Mucosa of descending colon (tissue), 3 donors: ENCODE results near the gene RAB13. TPM values are rescaled to one million over a fixed set of nuclear protein-coding genes. Genes with fewer than 3 reads are reported as not detected.

ENCODE experiments used
- ATAC-seq: fragments of 200-7000 bp; cut with Tn5 transposase; one replicate; pipeline ENCODE4 v1.9.1; 2020; ENCODE audit warnings: mild to moderate bottlenecking, moderate library complexity
- DNase-seq, 3 donors: peaks; one replicate each; pipeline ENCODE4 v3.0.0-alpha.2; 2020
- H3K36me3 ChIP-seq: fragments of 200-600 bp; one replicate; pipeline ENCODE4 v1.8.0; 2021; ENCODE audit warnings: low read depth, mild to moderate bottlenecking
- H3K4me1 ChIP-seq: fragments of 200-600 bp; one replicate; pipeline ENCODE4 v1.8.0; 2021; ENCODE audit warnings: low read depth, mild to moderate bottlenecking
- H3K4me3 ChIP-seq: fragments of 200-600 bp; one replicate; pipeline ENCODE4 v1.8.0; 2021; ENCODE audit warnings: mild to moderate bottlenecking
- H3K9me3 ChIP-seq: fragments of 200-600 bp; one replicate; pipeline ENCODE4 v1.8.0; 2021; ENCODE audit warnings: mild to moderate bottlenecking
- intact Hi-C, 2 donors: fragments of 100-400 bp; cut with DNase I in 1 of 2; cut with micrococcal nuclease in 1 of 2; formaldehyde crosslinking; loops; one replicate each; pipeline versions ENCODE4 v1.11.0 to v1.11.1; 2022; cut with DNase I, micrococcal nuclease
- total RNA-seq, 3 donors: library from RNA; stranded (reverse); fragmentation: NEBNext Ultra II Directional in 2 of 3; extraction: Animal tissue kit (Norgen Biotek cat#: 25700) in 2 of 3; gene quantifications; one replicate each; pipeline versions ENCODE4 v1.2.1 to v1.2.4, GENCODE V29; 2021 to 2023
- TF ChIP-seq, protein P1 (sequence below): fragments of 200-600 bp; IDR thresholded peaks from one replicate; pipeline ENCODE4 v1.8.0; 2022; ENCODE audit warnings: antibody characterized with exemption, mild to moderate bottlenecking
- donor health status: DM: no; HTN: no; CAD: no; lungs with moderate emphysema.
- donor health status: DM: no; HTN: no; CAD: no.
- donor health status: DM: no; HTN: yes; CAD: no.

The RAB13 gene
- total RNA-seq, 3 donors from 2014 or later: 55.4 to 82.5 (median 77.5) TPM

DNA sequence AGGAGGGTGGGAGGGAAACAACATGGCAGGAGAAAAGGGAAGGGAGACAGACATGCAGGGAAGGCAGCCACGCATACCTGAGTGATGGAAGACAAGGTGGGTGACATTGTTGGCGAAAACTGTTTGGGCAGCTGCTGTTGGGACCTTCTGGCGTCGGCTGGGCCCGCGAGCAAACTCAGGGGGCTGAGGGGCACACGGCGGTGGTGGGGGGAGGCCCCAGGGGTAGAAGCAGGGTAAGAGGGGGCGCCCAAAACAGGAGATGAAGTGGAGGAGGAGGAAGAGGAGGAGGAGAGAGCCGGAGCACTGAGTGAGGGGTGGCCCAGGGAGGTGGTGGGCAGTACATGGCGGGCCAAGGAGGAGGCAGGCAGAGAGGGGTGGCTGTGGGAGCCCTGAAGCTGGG is 35.0 kb downstream of the RAB13 start:
- peaks cover 9% of the 10 kb centered on the region for H3K36me3 ChIP-seq
- TF ChIP-seq, protein P1, sequence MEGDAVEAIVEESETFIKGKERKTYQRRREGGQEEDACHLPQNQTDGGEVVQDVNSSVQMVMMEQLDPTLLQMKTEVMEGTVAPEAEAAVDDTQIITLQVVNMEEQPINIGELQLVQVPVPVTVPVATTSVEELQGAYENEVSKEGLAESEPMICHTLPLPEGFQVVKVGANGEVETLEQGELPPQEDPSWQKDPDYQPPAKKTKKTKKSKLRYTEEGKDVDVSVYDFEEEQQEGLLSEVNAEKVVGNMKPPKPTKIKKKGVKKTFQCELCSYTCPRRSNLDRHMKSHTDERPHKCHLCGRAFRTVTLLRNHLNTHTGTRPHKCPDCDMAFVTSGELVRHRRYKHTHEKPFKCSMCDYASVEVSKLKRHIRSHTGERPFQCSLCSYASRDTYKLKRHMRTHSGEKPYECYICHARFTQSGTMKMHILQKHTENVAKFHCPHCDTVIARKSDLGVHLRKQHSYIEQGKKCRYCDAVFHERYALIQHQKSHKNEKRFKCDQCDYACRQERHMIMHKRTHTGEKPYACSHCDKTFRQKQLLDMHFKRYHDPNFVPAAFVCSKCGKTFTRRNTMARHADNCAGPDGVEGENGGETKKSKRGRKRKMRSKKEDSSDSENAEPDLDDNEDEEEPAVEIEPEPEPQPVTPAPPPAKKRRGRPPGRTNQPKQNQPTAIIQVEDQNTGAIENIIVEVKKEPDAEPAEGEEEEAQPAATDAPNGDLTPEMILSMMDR: no peak
- no peak overlapping the region for H3K4me3 ChIP-seq
- peaks cover 7% of the 10 kb centered on the region for H3K4me1 ChIP-seq
- intact Hi-C loops: no loop called here
- DNase-seq: no peak
- H3K9me3 ChIP-seq: no peaks in the 10 kb centered on the region
- no peak for ATAC-seq

DNA sequence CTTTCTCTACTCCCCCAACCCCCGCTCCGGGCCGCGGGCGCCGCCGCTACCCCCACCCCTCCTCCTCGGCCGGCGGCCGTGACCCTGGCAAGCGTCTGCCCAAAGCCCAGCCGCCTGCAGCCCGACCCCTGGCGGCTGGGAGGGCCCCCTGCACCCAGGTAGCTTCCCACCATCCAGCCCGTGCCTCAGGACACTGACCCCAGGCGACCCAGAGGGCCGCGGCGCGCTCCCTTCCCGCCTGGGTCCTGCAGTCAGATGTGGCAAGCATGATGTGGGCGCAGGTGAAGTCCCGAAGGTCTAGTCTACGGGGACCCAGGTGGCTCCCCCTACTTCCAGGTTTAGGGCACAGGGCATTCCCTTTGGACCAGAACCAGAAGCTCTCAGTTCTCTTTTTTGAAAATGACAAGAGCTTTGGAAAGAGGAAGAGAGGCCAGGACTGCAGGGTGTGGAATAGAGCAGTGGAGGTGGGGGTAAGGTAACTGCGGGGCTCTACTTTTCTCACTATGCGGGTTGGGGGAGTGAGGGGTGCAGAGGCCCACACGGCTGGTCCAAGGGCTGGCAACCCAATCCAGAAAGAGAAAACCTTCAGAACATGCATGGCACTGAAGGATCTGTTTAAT is 39.4 kb downstream of the RAB13 start, which contains the start of gene DENND4B:
DENND4B (minus strand) TSS at position 97 of the 620 bp plus-strand sequence. CDS start 2,344 bp downstream, outside the sequence.
- no peaks in the 10 kb centered on the region for H3K36me3 ChIP-seq
- intact Hi-C loops: loop anchor here in 1 of 2 donors (10.0 kb wide), 2 partner anchors 122 to 152 kb away; no protein-coding TSS in a partner anchor

DNA sequence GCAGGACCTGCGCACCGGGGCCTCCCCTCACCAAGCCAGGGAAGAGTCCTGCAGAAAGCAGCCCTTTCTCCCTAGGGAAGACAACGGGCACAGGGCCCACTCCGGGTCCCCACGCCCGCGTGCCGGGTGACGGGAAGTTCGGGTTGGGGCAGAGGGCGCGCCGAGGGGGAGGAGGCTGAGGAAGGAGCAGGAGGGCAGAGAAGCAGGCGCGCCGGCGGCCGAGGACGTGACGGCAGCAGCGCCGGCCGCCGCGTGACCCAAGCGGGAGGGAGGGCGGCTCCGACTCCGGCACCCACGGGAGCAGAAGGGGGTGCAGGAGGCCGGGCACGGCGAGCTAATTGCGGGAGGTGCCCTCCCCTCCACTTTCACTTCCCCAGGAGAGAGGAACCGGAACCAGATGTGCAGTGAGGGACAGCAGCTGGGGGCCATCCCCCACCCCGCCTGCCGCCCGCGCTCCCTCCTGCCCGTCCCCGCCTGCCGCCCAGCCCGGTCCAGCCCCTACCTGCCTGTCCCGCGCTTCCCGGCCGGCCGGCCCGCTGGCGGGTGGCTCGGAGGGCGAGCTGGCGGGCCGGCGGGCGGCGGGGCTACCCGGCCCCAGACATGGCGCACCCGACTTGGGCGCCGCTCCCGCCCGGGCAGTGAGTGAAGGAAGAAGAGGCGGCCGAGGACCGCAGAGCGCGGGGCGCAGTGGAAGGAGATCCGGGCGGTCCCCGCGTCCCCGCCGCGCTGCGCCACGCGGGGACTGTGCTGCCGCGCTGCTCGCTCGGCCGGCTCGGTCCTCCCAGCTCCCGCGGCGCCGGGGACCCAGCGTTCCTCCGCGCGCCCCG is 40.1 kb downstream of the RAB13 start:
- Histone ChIP-seq H3K36me3 (no peaks in the 10 kb centered on the region), H3K4me3 (peak overlapping the region; percentile 87), H3K4me1 (peaks cover 13% of the 10 kb centered on the region), H3K9me3 (no peaks in the 10 kb centered on the region)
- DNase-seq (peak; percentile 83 to 94 (median 91)), ATAC-seq (peak; percentile 85)
- intact Hi-C loops: loop anchor here in 1 of 2 donors (10.0 kb wide), 2 partner anchors 121 to 151 kb away; no protein-coding TSS in a partner anchor
- TF ChIP-seq, protein P1: no peak

More for the DNA sequence above, 39.4 kb downstream of the RAB13 start, which contains the start of gene DENND4B:
- Histone ChIP-seq H3K4me1 (peaks cover 13% of the 10 kb centered on the region), H3K9me3 (no peaks in the 10 kb centered on the region), H3K4me3 (peak within 1 kb of the TSS; percentile 87)
- DNase-seq (peak; percentile 83 to 89 (median 89)), ATAC-seq (peak; percentile 88)
- TF ChIP-seq, protein P1: peak; percentile 91

DNA sequence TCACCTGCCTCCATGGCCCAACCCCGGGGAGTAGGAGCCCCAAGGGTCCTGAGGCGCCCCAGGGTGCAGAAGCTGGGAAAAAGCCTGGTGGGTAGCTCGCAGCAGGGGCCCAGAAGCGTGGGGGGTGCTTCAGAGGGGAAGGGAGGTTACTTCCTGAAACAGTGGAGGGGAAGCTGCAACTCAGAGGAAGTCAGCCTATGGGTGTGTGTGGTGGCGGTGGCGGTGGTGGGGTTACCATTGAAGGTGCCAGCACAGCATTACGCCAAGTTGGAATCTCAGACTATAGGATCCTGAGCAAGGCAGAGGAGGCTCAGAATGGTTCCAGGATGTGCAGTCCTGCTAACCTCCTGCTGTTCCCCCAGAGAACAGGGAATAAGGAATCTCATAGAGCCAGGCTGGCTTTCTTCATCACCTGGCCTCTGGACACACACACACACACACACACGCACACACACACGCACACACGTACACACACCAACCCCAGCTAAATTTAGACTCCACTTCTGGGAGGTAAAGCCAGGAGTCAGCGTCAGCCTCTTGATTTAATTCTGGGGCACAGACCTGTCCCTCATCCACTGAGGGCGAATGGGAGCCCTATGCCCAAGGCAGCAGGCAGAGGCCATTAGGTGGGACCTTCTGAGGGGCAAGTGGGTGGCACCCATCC is 40.9 kb downstream of the RAB13 start:
- ATAC-seq: peak; percentile 49
- H3K4me3 ChIP-seq: peak overlapping the region; percentile 87
- intact Hi-C loops: loop anchor here in 1 of 2 donors (10.0 kb wide), 2 partner anchors 120 to 150 kb away; no protein-coding TSS in a partner anchor
- peak; percentile 66 to 86 (median 69) for DNase-seq
- H3K4me1 ChIP-seq: peaks cover 13% of the 10 kb centered on the region
- TF ChIP-seq, protein P1: no peak
- no peaks in the 10 kb centered on the region for H3K36me3 ChIP-seq
- H3K9me3 ChIP-seq: no peaks in the 10 kb centered on the region

DNA sequence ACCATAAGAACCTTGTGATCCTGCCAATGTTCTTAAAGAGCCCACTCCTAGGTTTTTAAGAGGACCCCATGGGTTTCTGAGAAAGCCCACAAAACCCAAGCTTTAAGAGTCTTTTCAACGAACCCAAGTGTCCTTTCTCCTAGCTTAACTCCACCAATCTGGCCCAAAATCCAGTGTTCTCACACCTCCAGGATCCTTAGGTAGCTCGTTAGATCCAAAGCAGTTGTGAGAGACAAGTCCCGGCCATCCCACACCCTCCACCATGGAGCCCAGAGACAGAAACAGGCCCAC is 41.4 kb downstream of the RAB13 start:
- Histone ChIP-seq H3K36me3 (no peaks in the 10 kb centered on the region), H3K9me3 (no peaks in the 10 kb centered on the region), H3K4me1 (peaks cover 13% of the 10 kb centered on the region), H3K4me3 (no peak overlapping the region)
- intact Hi-C loops: loop anchor here in 1 of 2 donors (10.0 kb wide), 2 partner anchors 120 to 150 kb away; no protein-coding TSS in a partner anchor
- ATAC-seq: no peak
- peak in 1 of 3 donors; percentile 26 for DNase-seq
- TF ChIP-seq, protein P1: no peak
